GM23248 (cell line): ENCODE data around the gene ABCG4. TPM values are rescaled to one million over a fixed set of nuclear protein-coding genes. Genes with fewer than 3 reads are reported as not detected.

ENCODE experiments used
- DNase-seq: peaks from one replicate; pipeline ENCODE4 v3.0.0-alpha.2; 2015
- H2AFZ ChIP-seq: fragments of 200-600 bp; sonication (generic); 2 replicates; pipeline ENCODE4 v1.6.1; 2016; ENCODE audit warnings: antibody characterized with exemption
- H3F3A ChIP-seq: fragments of 200-600 bp; sonication (generic); 2 replicates; pipeline ENCODE4 v1.6.1; 2016; ENCODE audit warnings: mild to moderate bottlenecking, antibody characterized with exemption, mixed run types; ENCODE audit not compliant: insufficient read depth
- H3K27ac ChIP-seq: fragments of 200-600 bp; sonication (generic); 2 replicates; pipeline ENCODE4 v1.5.1; 2016; ENCODE audit warnings: mild to moderate bottlenecking
- H3K27me3 ChIP-seq: fragments of 200-600 bp; sonication (generic); replicated peaks from 2 replicates; pipeline ENCODE4 v1.6.1; 2016; ENCODE audit warnings: mild to moderate bottlenecking; ENCODE audit not compliant: insufficient read depth
- H3K36me3 ChIP-seq: fragments of 200-600 bp; sonication (generic); 2 replicates; pipeline ENCODE4 v1.6.1; 2016; ENCODE audit warnings: low read depth, mild to moderate bottlenecking
- H3K4me1 ChIP-seq: fragments of 200-600 bp; sonication (generic); 2 replicates; pipeline ENCODE4 v1.6.1; 2016; ENCODE audit warnings: mild to moderate bottlenecking; ENCODE audit not compliant: insufficient read depth
- H3K4me2 ChIP-seq: fragments of 200-600 bp; sonication (generic); one replicate; pipeline ENCODE4 v1.6.1; 2016; ENCODE audit warnings: mild to moderate bottlenecking; ENCODE audit not compliant: unreplicated experiment
- H3K4me3 ChIP-seq: fragments of 200-600 bp; sonication (generic); 2 replicates; pipeline ENCODE4 v1.5.1; 2016; ENCODE audit warnings: mild to moderate bottlenecking
- H3K79me2 ChIP-seq: fragments of 200-600 bp; sonication (generic); 2 replicates; pipeline ENCODE4 v1.6.1; 2016; ENCODE audit warnings: mild to moderate bottlenecking; ENCODE audit not compliant: insufficient read depth
- H3K9ac ChIP-seq: fragments of 200-600 bp; sonication (generic); 2 replicates; pipeline ENCODE4 v1.6.1; 2016; ENCODE audit warnings: mild to moderate bottlenecking
- H3K9me2 ChIP-seq: fragments of 200-600 bp; sonication (generic); 2 replicates; pipeline ENCODE4 v1.6.1; 2016; ENCODE audit warnings: mixed run types, mild to moderate bottlenecking, moderate library complexity; ENCODE audit not compliant: insufficient read depth
- H3K9me3 ChIP-seq: fragments of 200-600 bp; sonication (generic); one replicate; pipeline ENCODE4 v1.6.1; 2017; ENCODE audit warnings: low read depth
- H4K20me1 ChIP-seq: fragments of 200-600 bp; sonication (generic); 2 replicates; pipeline ENCODE4 v1.6.0; 2016; ENCODE audit not compliant: insufficient read depth
- EZH2 ChIP-seq: fragments of 200-600 bp; sonication (generic); IDR thresholded peaks from 2 replicates; pipeline ENCODE4 v1.6.1; 2018; ENCODE audit warnings: antibody characterized with exemption, mild to moderate bottlenecking; ENCODE audit not compliant: insufficient read depth, poor library complexity, severe bottlenecking
- EZH2phosphoT487 ChIP-seq: fragments of 200-600 bp; sonication (generic); IDR thresholded peaks from 2 replicates; pipeline ENCODE4 v1.6.1; 2018; ENCODE audit warnings: antibody characterized with exemption, moderate library complexity, mild to moderate bottlenecking, low read depth; ENCODE audit not compliant: insufficient read depth
- WGBS, 2 experiments: methylation state at CpG; one replicate each; pipeline ENCODE4 v1.1.6; 2015 to 2017; ENCODE audit warnings: low lambda C conversion rate in 2 of 2, low coverage in 1 of 2; ENCODE audit errors: missing lambda C conversion rate in 2 of 2; 5-methylcytosine and 5-hydroxymethylcytosine counted together
- in situ Hi-C: fragments of 300-500 bp; cut with MboI; formaldehyde crosslinking; loops from 2 replicates; pipeline ENCODE4 v1.15.0; 2020
- polyA plus RNA-seq: library from polyadenylated mRNA; unstranded; fragments of >200 nt; fragmentation: Nextera tagmentation; extraction: Ambion mirVana; gene quantifications from 2 replicates; pipeline ENCODE4 v1.2.1, GENCODE V29; 2016
- total RNA-seq: library from RNA; depleted of rRNA; stranded (reverse); fragments of >200 nt; shearing (Covaris generic); gene quantifications from 2 replicates; pipeline ENCODE4 v1.2.3, GENCODE V29; 2014

ABCG4 gene
- total and polyA plus RNA-seq, 2 experiments from 2014 or later: 0.06 TPM; not detected in 1

DNA sequence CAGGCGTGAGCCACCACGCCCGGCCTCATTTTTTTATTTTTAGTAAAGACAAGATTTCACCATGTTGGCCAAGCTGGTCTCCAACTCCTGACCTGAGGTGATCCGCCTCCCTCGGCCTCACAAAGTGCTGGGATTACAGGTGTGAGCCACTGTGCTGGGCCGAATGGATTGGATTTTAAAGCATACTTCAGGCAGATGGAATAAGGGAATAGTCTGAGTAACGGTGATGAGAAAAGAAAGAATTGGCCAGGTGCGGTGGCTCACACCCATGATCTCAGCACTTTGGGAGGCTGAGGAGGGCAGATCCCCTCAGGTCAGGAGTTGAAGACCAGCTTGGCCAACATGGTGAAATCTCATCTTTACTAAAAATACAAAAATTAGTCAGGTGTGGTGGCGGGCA lies 55.2 kb downstream of the ABCG4 start:
- Histone ChIP-seq H2AFZ (no peak overlapping the region), H3K27ac (no peak overlapping the region), H3K79me2 (peaks cover 28% of the 10 kb centered on the region), H3K36me3 (no peaks in the 10 kb centered on the region), H3F3A (peaks cover 10% of the 10 kb centered on the region), H3K9me2 (no peaks in the 10 kb centered on the region), H3K27me3 (no peaks in the 10 kb centered on the region), H3K9ac (no peak overlapping the region), H3K4me1 (peaks cover 18% of the 10 kb centered on the region; the same call in 1 of the 2 replicates), H3K4me3 (no peak overlapping the region), H4K20me1 (0 out of 2 replicates have a peak, but pooled peaks cover 2% of the 10 kb centered on the region), H3K4me2 (no peak overlapping the region), H3K9me3 (no peaks in the 10 kb centered on the region)
- no peak for DNase-seq
- WGBS, 2 experiments: 92 to 93% methylated on average over 9 of the region's 9 CpGs
- TF ChIP-seq EZH2phosphoT487 (no peak), EZH2 (no peak)
- in situ Hi-C loops: no loop called here

DNA sequence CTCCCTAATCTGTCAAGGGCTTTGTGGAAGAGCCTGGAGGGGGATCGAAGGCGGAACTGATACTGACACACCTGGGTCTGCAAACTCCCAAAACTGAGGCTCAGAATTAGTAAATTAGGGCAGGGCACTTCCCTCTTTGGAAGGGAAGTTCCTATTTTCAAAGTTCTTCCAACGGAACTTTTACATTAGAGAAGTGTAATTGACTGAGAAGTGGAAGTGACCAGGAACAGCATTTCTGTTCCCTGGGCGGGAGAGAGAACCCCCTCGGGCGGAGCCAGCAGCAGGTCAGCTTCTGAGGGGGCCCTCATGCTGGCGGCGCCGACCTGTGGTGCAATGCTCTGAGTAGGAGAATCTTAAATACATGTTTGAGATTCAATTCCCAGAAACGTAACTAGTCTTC lies 56.2 kb downstream of the ABCG4 start:
- H3K9ac ChIP-seq: 0 out of 2 replicates have a peak overlapping the region, but pooled peaks have one; percentile 89

DNA sequence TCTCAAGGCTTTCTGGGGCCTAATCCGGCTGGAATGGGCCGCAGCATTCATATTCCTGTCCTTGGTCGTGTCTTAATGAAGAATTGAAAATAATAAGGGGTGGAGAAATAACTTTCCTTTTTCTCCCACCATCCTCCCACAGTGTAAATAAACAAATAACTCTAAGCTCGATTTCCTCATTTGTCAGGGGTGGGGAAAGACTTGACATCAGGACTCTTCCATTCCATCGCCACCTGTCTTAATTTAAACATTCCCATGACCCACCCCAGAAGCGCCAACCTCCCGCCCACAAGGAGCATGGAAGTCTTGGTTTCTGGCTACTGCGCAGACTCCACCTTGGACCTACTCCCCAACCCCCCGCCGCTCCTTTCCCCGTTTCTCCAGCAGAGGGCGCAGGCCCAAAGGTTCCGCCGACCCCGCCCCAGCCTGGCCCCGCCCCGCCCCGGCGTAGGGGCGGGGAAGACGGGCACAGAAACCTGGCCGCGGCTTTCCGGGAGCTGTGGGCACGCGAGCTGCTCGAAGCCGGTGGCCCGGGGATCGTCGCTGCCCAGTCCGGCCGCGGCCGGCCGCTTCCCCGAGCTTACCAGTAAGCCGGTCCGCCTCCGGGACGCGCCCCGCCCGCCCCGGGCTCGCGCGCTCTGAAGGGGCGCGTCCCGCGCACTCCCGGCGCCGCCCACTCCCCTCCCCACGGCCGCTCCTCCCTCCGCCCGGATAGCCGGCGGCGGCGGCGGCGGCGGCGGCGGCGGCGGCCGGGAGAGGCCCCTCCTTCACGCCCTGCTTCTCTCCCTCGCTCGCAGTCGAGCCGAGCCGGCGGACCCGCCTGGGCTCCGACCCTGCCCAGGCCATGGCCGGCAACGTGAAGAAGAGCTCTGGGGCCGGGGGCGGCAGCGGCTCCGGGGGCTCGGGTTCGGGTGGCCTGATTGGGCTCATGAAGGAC lies 57.0 kb downstream of the ABCG4 start, which contains the start of gene CBL:
Gene CBL, plus strand, starts transcription at position 766 of the 937 bp plus-strand sequence. Its CDS starts 79 bp downstream, at position 845.
- H3F3A ChIP-seq: peaks cover 10% of the 10 kb centered on the region
- H3K9ac ChIP-seq: peak within 1 kb of the TSS; percentile 89
- H3K4me2 ChIP-seq: peak within 1 kb of the TSS; percentile 93
- DNase-seq: peak; percentile 90
- WGBS, 2 experiments: 0 to 2% methylated on average over 23 to 51 of the region's 88 CpGs
- H3K36me3 ChIP-seq: no peaks in the 10 kb centered on the region
- peak within 1 kb of the TSS; percentile 98 for H3K4me3 ChIP-seq
- no peaks in the 10 kb centered on the region for H3K27me3 ChIP-seq
- no peaks in the 10 kb centered on the region for H3K9me2 ChIP-seq
- peak within 1 kb of the TSS; percentile 88 for H2AFZ ChIP-seq
- H4K20me1 ChIP-seq: 0 out of 2 replicates have a peak, but pooled peaks cover 4% of the 10 kb centered on the region
- in situ Hi-C loops: no loop called here
- H3K79me2 ChIP-seq: peaks cover 45% of the 10 kb centered on the region
- H3K4me1 ChIP-seq: peaks cover 18% of the 10 kb centered on the region; the same call in 1 of the 2 replicates
- peak within 1 kb of the TSS; percentile 75 for H3K27ac ChIP-seq
- no peaks in the 10 kb centered on the region for H3K9me3 ChIP-seq
- no peak for TF ChIP-seq EZH2
- no peak for TF ChIP-seq EZH2phosphoT487

More for the DNA sequence above, 56.2 kb downstream of the ABCG4 start:
- peak overlapping the region; percentile 84 for H3K4me2 ChIP-seq
- peak overlapping the region; percentile 98 for H3K4me3 ChIP-seq
- no peaks in the 10 kb centered on the region for H3K36me3 ChIP-seq
- H3K4me1 ChIP-seq: peaks cover 18% of the 10 kb centered on the region; the same call in 1 of the 2 replicates
- no peak for DNase-seq
- H3K9me3 ChIP-seq: no peaks in the 10 kb centered on the region
- H3K9me2 ChIP-seq: no peaks in the 10 kb centered on the region
- 0 out of 2 replicates have a peak, but pooled peaks cover 4% of the 10 kb centered on the region for H4K20me1 ChIP-seq
- 48 to 52% methylated on average over 10 of the region's 10 CpGs for WGBS, 2 experiments
- TF ChIP-seq EZH2phosphoT487: no peak
- TF ChIP-seq EZH2: no peak
- H3F3A ChIP-seq: peaks cover 10% of the 10 kb centered on the region
- in situ Hi-C loops: no loop called here
- peak overlapping the region; percentile 88 for H2AFZ ChIP-seq
- H3K27me3 ChIP-seq: no peaks in the 10 kb centered on the region
- H3K79me2 ChIP-seq: peaks cover 38% of the 10 kb centered on the region
- no peak overlapping the region for H3K27ac ChIP-seq

DNA sequence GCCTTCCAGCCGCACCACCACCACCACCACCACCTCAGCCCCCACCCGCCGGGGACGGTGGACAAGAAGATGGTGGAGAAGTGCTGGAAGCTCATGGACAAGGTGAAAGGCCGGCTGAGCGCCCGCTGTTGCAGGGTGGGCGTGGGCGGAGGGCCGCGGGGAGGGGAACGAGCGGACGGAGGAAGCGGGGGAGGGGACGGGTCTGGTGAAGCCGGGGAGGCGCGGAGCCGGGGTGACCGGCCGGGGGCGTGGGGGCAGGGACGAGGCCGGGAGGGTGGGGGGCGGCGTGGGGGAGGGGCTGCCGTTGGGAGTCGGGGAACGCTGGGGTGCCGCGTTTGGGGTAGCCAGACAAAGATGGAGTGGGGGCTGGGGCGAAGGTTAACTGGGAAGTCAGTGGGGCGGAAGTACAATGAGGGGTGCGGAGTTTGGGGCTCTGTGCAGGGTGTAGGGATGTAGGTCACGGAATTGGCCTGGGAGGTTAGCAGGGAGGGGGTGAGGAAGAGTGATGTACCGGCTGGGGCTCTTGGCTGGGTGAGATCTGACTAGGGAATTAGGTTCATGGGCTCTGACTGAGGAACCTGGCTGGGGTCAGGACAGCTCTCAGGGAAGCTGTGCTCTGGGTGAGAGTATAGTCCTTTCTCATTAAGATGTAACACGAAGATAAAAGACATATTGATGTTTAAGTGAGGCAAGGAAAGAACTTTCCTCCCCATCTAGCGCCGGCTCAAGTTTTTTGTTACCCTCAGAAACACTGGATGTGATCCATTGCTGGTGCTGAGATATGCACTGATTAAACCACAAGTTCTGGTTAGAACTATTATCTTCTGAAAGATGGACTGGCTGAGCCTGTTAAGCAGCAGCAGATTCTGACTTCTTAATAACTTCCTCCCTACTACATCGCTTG lies 57.9 kb downstream of the ABCG4 start:
- no peaks in the 10 kb centered on the region for H3K36me3 ChIP-seq
- H3K9me3 ChIP-seq: no peaks in the 10 kb centered on the region
- in situ Hi-C loops: no loop called here
- no peaks in the 10 kb centered on the region for H3K27me3 ChIP-seq
- H3K9ac ChIP-seq: peak overlapping the region; percentile 89
- WGBS, 2 experiments: 1 to 2% methylated on average over 21 to 41 of the region's 41 CpGs
- peak overlapping the region; percentile 75 for H3K27ac ChIP-seq
- H3K4me2 ChIP-seq: peak overlapping the region; percentile 93
- no peaks in the 10 kb centered on the region for H3K9me2 ChIP-seq
- H3K4me3 ChIP-seq: peak overlapping the region; percentile 98
- H3K4me1 ChIP-seq: peaks cover 18% of the 10 kb centered on the region; the same call in 1 of the 2 replicates
- H4K20me1 ChIP-seq: 0 out of 2 replicates have a peak, but pooled peaks cover 4% of the 10 kb centered on the region
- H2AFZ ChIP-seq: peak overlapping the region; percentile 88
- peaks cover 10% of the 10 kb centered on the region for H3F3A ChIP-seq
- TF ChIP-seq EZH2phosphoT487: no peak
- TF ChIP-seq EZH2: no peak
- DNase-seq: peak; percentile 68
- H3K79me2 ChIP-seq: peaks cover 55% of the 10 kb centered on the region
